NOMO-1 treated with dmso at 0.1 percent for 144 hours (cell line): ENCODE measurements around the gene HSD3B1.
A peak's percentile ranks its signal among the peaks of the same experiment; 100 is the strongest.
"Not testable (repeated sequence)": the region's sequence is repeated elsewhere in the genome, so short reads cannot be mapped to it uniquely, and the experiment has no call there.

Experiments
- DNase-seq: peaks from one replicate; lab custom pipeline; 2025; ENCODE audit not compliant: unreplicated experiment; lab: John Stamatoyannopoulos, UW

Gene HSD3B1

GRCh38 chr1:119490925-119491324, 16.1 kb upstream of the HSD3B1 start:
- no peak for DNase-seq

DNA sequence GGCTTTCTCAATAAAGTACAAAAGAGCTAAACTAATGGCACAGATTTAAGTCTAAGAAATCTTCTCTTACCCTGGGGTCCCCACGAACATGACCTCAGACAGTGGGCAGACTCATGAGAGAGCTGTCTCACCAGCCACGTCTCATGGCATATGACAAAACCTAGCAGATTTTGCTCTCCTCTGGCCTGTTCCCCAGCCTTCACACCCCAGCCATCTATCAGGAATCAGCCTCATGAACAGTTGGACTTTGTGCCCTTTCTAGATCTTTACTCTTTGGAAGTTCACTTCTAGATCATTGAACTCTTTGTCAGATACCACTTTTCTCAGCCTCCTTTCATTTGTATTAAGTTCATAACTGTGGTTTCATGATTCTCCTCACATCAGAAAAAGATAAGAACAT, 14.2 kb upstream of the HSD3B1 start:
- no peak for DNase-seq

GRCh38 chr1:119504831-119505230, 2.2 kb upstream of the HSD3B1 start:
- DNase-seq, result no peak

- DNase-seq, result no peak
Observed at GRCh38 chr1:119510046-119510445, 3.0 kb downstream of the HSD3B1 start.

DNA sequence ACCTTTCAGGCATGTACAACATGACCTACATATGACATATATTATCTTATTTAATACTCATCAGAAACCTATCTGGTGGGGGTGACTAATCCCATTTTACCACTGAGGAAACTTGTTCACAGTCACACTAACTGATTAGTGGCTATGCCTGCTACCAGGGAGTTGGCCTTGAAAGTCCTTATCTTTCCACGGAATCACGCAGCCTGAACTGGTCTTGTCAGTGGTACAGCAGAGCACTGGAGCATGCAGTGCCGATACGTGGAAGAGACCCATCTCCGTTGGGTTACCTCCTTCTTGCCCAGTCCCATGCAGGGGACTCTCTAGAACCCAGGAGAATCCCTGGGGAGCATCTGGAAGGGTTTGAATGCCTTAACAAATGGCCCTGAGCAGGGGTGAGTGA, 8.2 kb downstream of the HSD3B1 start:
- no peak for DNase-seq

DNA sequence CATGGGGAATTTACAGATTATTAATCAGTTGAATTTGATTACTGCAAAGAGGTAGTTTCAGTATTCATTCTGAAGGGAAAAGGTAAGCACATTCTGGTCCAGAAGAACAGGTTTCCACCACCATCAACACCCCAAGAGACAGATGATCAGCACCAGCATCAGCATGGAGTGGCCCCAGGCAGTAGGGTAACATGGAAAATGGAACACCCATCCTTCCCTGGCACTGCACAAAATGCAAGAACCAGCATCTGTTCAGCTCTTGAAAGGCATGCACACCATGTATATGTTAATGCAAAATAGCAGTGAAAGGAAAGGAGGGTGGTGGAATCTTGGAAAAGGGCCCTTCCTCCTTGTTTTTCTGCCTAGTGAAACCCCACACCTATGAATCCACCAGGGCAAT, 9.2 kb downstream of the HSD3B1 start:
- DNase-seq, result no peak

DNA sequence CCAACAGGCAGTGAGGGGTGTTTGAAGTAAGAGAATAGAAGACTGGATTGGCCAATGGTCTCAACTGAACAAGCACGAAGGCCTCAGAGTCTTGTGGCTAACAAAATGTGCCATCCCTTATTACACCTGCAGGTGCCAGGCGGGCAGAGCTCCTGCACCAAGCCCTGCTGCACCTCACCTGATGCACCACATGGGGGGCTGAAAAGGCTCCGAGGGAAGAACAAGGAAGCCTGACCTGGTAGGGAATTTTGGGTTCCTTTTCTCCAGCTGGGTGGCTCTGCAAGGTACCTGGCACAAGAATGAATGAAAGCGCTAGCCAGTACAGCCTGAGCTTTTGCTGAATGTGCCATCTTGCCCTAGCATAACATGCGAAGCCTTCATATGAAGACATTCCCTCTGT, 9.7 kb downstream of the HSD3B1 start:
- no peak for DNase-seq

- DNase-seq, result not testable (repeated sequence)
Observed at GRCh38 chr1:119517667-119518066, 10.7 kb downstream of the HSD3B1 start.

GRCh38 chr1:119531606-119532323, 24.8 kb downstream of the HSD3B1 start:
- no peak for DNase-seq

DNA sequence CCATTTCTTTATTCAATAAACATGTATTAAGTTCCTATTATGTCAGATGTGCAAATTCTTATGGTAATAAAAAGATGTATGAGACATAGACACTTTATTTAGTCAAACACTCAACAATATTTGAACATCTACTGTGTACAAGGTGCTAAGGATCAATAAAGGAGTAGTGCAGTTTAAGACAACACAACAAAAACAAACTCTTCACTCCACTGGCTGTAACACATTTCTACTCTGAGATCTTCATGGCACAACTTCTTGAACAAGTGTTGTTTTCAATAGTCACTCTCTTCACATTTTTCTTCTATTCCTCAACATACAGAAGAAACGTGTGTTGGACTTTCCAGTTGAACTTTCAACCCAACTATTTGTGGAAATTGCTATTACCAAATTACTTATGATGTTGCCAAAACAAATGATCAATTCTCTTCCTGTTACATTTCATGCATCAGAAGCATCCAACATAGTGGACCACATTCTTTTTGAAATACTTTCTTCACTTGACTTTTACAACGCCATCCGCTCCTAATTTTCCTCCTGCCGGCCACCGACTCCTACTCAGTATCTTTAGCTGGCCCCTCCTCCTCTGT, 25.4 kb downstream of the HSD3B1 start:
- no peak for DNase-seq

DNA sequence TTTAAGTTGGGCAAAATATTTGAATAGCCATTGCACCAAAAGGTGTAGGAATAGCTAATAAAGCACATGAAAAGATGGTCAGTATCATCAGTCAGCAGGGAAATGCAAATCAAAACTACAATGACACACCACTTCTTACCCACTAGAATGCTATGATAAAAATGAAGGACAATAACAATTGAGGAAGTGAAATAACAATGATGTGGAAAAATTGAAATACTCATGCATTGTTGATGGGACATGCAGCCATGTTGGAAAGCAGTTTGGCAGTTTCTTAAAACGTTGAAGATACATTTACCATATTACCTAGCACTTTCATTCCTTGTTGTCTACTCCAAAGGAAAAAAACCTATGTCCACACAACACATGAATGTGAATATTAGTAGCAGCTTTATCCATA, 28.4 kb downstream of the HSD3B1 start:
- no peak for DNase-seq

GRCh38 chr1:119537966-119538365, 31.0 kb downstream of the HSD3B1 start:
- no peak for DNase-seq

DNA sequence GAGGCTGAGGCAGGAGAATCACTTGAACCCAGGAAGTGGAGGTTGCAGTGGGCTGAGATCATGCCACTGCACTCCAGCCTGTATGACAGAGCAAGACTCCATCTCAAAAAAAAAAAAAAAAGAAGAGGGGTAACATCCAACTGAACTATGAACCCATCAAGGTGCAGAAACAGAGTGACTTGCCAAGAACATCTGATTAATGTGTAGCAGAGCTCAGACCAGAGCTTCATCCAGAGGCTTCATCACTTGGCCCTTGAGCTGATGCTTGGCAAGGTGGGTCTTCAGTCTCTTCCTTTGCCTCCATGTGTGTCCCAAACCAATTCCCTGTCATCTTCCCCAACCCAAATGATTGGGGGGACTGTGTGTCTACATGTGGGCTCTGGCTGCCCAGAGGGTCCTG, 32.6 kb downstream of the HSD3B1 start:
- DNase-seq, result no peak

DNA sequence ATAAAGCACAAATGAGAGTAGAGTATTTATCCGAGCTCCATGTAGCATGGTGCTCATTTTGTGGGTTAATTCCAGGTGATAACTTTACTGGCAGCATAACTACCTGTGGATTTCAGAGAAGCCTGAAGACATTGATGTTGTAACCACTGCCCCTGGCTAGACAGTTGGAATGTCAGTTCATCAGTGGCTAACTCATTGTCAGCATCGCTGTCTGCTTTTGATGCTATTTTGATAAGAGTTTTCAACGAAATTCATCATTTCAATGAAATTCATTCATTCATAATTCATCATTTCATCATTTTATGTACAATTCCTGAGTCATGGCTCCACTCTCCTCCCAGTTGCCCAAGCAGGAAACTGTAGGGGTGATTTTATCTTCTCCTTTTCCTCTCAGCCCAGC, 34.4 kb downstream of the HSD3B1 start:
- DNase-seq, result no peak

DNA sequence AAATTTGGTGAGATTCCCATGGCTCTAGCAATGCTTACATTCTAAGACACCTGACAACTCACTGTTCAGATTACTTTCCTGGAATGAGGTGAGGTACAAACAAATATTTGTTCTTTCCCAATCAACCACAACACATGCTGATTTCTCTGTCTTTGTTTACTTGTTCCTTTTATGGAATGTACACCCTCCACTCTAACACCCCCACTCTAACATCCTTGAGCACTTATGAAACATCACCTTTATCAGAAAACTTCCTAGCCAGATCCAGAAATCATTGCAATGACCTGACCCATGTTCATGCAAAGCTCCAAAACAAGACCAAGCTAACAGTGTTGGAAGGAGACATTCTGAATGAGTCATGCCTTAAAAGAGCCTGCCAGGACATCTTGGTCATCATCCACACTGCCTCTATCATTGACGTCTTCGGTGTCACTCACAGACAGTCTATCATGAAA, 35.5 kb downstream of the HSD3B1 start:
- DNase-seq, result no peak

DNA sequence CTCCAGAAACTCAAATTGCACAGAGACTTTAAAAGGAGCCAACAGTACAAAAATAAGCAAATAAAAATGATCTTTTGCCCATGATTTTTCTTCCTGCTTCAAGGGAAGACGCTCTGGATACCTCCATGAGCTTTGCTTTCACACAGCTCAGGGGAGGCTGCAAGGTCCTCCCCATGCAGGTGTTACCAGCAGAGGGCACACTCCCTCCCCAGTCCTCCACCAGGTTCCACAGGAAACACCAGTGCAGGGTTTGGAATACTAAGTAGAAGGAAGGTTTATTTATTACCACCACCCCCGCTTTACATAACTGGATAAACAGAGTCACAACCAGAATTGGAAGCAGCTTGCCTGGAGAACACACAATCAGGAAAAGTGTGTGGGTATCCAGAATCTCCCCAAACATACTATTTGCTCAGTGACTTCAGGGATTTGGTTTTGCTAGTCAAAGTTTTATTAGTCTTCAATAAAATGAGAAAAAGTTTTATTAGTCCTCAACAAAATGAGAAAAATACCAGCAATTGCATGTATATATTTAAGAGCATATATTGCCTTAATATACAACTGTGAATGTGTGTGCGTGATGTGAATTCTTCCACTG, 37.3 kb downstream of the HSD3B1 start:
- DNase-seq, result no peak

- DNase-seq, result no peak
Observed at GRCh38 chr1:119546641-119547040, 39.6 kb downstream of the HSD3B1 start.

DNA sequence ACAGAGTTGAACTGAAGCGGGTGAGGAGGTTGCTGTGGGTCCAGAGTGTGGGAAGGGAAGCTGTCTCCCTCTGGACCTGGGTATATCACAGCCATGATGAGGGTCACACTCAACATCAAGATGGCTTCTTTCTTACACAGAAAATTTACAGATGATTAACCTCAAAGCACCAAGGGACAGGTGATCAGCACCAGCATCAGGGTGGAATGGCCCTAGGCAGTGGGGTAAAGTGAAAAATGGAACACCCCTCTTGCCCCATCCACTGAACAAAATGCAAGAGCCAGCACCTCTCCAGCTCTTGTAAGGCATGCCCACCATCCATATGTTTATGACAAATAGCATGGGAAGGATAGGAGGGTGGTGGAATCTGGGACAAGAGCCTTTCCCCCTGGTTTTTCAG, 40.3 kb downstream of the HSD3B1 start:
- no peak for DNase-seq

DNA sequence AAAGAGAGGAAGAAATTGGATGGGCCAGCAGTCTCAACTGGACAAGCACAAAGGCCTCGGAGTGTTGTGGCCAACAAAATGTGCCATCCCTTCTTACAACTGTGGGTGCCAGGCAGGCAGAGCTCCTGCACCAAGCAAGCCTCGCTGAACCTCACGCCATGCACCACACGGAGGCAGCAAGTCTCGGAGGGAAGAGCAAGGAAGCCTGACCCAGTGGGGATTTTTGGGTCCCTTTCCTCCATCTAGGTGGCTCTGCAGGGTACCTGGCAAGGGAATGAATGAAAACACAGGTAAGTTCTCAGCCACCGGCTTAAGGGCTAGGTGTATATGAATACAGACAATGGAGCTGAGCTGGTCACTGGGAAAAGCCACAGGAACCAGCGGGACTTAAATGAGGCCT, 40.8 kb downstream of the HSD3B1 start:
- no peak for DNase-seq

DNA sequence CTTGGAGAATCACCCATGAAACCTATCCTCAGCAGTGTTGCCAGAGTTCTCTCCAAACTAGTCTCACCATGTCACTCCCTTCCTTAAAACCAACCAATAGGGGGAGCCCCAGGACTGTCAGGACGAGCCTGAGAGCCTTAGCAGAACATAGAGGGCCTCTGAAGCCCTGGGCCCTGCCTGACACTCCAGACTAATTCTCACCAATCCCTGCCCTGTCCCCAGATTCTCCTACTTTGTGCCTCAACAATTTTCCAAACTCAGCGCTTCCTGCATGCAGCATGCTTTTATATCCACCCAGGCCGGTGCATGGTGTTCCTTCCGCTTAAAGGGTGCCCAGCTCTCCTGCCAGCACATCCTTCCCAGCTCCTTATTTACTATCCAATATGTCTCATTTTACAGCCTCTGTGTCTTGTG, 42.7 kb downstream of the HSD3B1 start:
- peak; percentile 65 for DNase-seq

DNA sequence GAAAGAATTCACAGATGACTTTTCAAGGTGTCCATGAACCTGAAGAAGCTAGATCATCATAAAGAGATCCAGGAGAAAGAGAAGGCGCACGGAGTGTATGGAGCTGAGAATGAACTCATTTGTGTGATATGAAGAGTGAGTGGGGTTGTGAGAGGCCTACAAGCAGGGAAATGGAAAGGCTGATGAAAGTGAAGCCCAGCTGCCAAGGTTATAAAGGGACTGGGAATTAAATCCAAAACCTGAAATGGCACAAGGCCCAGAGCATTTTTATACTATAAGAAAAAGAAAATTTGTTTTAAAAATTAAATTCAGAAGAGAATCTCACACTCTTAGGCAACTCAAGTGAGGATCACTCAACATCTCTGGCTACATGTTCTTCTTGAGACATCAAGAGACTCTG, 43.4 kb downstream of the HSD3B1 start:
- no peak for DNase-seq

DNA sequence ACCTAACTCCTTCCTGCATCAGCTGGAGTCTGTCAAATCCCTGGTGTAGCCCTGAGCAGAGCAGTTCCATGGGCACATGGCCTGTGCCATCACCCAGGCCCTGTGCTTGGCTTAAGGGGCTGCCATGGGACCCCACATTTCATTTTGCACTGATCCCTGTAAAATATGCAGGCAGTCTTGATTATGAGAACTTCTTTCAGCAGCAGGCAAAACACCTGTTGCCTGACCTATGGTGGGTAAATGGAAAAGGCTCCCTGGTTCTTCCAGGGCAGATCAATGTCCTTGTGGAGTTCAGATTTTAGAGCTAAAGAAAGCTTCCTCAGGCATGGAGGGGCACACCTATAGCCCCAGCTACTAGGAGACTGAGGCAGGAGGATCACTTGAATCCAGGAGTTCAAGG, 44.2 kb downstream of the HSD3B1 start:
- no peak for DNase-seq

- DNase-seq, result not testable (repeated sequence)
Observed at GRCh38 chr1:119552656-119553055, 45.6 kb downstream of the HSD3B1 start.
